Nephron progenitor cell (in vitro differentiated cells): ENCODE results near the gene MAN2B1.
A peak's percentile ranks its signal among the peaks of the same experiment; 100 is the strongest.
"Not testable (repeated sequence)": the region's sequence is repeated elsewhere in the genome, so short reads cannot be mapped to it uniquely, and the experiment has no call there.

Source experiments
- DNase-seq: peaks from one replicate; pipeline ENCODE4 v3.0.0; 2021
- H3K27ac Mint-ChIP-seq: 2 replicates; pipeline ENCODE4 v1.8.0; 2021; ENCODE audit warnings: mild to moderate bottlenecking, moderate library complexity, mixed read lengths
- H3K27me3 Mint-ChIP-seq: 2 replicates; pipeline ENCODE4 v1.8.0; 2021; ENCODE audit warnings: mild to moderate bottlenecking, low read depth, mixed read lengths; ENCODE audit not compliant: poor library complexity
- H3K36me3 Mint-ChIP-seq: 2 replicates; pipeline ENCODE4 v1.8.0; 2021; ENCODE audit warnings: low read depth, mixed read lengths
- H3K4me1 Mint-ChIP-seq: 2 replicates; pipeline ENCODE4 v1.8.0; 2021; ENCODE audit warnings: mixed read lengths
- H3K4me3 Mint-ChIP-seq: 2 replicates; pipeline ENCODE4 v1.8.0; 2021; ENCODE audit warnings: mild to moderate bottlenecking, moderate library complexity, mixed read lengths
- H3K9me3 Mint-ChIP-seq: 2 replicates; pipeline ENCODE4 v1.8.0; 2021; ENCODE audit warnings: mild to moderate bottlenecking, moderate library complexity, mixed read lengths
- TF ChIP-seq, protein P1 (sequence below): fragments of 200-600 bp; sonication (generic); IDR thresholded peaks from 2 replicates; pipeline ENCODE4 v1.5.0; 2021; ENCODE audit warnings: antibody characterized with exemption

Gene MAN2B1

GRCh38 chr19:12685831-12686230, 19.3 kb upstream of the MAN2B1 start:
- DNase-seq = no peak
- Mint-ChIP-seq H3K4me3 (no peak overlapping the region), H3K36me3 (peaks cover 8% of the 10 kb centered on the region), H3K4me1 (peaks cover 16% of the 10 kb centered on the region), H3K27ac (peak overlapping the region; percentile 22), H3K9me3 (no peaks in the 10 kb centered on the region), H3K27me3 (no peaks in the 10 kb centered on the region)
- TF ChIP-seq, protein P1, sequence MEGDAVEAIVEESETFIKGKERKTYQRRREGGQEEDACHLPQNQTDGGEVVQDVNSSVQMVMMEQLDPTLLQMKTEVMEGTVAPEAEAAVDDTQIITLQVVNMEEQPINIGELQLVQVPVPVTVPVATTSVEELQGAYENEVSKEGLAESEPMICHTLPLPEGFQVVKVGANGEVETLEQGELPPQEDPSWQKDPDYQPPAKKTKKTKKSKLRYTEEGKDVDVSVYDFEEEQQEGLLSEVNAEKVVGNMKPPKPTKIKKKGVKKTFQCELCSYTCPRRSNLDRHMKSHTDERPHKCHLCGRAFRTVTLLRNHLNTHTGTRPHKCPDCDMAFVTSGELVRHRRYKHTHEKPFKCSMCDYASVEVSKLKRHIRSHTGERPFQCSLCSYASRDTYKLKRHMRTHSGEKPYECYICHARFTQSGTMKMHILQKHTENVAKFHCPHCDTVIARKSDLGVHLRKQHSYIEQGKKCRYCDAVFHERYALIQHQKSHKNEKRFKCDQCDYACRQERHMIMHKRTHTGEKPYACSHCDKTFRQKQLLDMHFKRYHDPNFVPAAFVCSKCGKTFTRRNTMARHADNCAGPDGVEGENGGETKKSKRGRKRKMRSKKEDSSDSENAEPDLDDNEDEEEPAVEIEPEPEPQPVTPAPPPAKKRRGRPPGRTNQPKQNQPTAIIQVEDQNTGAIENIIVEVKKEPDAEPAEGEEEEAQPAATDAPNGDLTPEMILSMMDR = no peak

- H3K27me3 Mint-ChIP-seq = no peaks in the 10 kb centered on the region
- H3K27ac Mint-ChIP-seq = peak within 1 kb of the TSS; percentile 95
- peak; percentile 88 for DNase-seq
- peaks cover 29% of the 10 kb centered on the region for H3K36me3 Mint-ChIP-seq
- H3K9me3 Mint-ChIP-seq = no peaks in the 10 kb centered on the region
- H3K4me3 Mint-ChIP-seq = peak within 1 kb of the TSS; percentile 92
- peaks cover 12% of the 10 kb centered on the region for H3K4me1 Mint-ChIP-seq
- TF ChIP-seq, protein P1 = no peak
Measured at GRCh38 chr19:12681074-12681987, 14.8 kb upstream of the MAN2B1 start, which contains the start of gene DHPS. DHPS (minus strand) TSS chr19:12681880; CDS start chr19:12681766, 114 bp downstream.

- H3K36me3 Mint-ChIP-seq = peaks cover 34% of the 10 kb centered on the region
- no peak overlapping the region for H3K27ac Mint-ChIP-seq
Measured at GRCh38 chr19:12680034-12680433, 13.5 kb upstream of the MAN2B1 start.

DNA sequence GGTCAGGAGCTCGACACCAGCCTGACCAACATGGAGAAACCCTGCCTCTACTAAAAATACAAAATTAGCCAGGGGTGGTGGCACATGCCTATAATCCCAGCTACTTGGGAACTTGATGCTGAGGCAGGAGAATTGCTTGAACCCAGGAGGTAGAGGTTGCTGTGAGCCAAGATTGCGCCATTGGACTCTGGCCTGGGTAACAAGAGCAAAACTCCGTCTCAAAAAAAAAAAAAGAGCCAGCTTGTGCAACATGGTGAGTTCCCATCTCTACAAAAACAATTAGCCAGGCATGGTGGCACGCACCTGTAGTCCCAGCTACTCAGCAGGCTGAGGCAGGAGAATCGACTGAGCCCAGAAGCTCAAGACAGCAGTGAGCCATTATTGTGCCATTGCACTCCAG, 11.5 kb upstream of the MAN2B1 start:
- not testable (repeated sequence) for H3K27me3 Mint-ChIP-seq, DNase-seq, H3K4me3 Mint-ChIP-seq, H3K4me1 Mint-ChIP-seq, H3K9me3 Mint-ChIP-seq, H3K27ac Mint-ChIP-seq
- H3K36me3 Mint-ChIP-seq = peaks cover 44% of the 10 kb centered on the region

More at GRCh38 chr19:12680034-12680433, 13.5 kb upstream of the MAN2B1 start:
- Mint-ChIP-seq H3K27me3 (no peaks in the 10 kb centered on the region), H3K4me3 (peak overlapping the region; percentile 92), H3K4me1 (peaks cover 7% of the 10 kb centered on the region), H3K9me3 (no peaks in the 10 kb centered on the region)
- TF ChIP-seq, protein P1 = no peak
- no peak for DNase-seq

- Mint-ChIP-seq H3K27ac (no peak overlapping the region), H3K4me1 (peaks cover 10% of the 10 kb centered on the region), H3K36me3 (peaks cover 51% of the 10 kb centered on the region), H3K9me3 (no peaks in the 10 kb centered on the region), H3K27me3 (no peaks in the 10 kb centered on the region), H3K4me3 (no peak overlapping the region)
- TF ChIP-seq, protein P1 = no peak
- DNase-seq = no peak
Measured at GRCh38 chr19:12676928-12677327, 10.4 kb upstream of the MAN2B1 start.

- DNase-seq = peak; percentile 96
- Mint-ChIP-seq H3K9me3 (no peaks in the 10 kb centered on the region), H3K4me1 (peaks cover 12% of the 10 kb centered on the region), H3K4me3 (no peak overlapping the region), H3K27me3 (no peaks in the 10 kb centered on the region), H3K27ac (no peak overlapping the region), H3K36me3 (peaks cover 54% of the 10 kb centered on the region)
- TF ChIP-seq, protein P1 = peak; percentile 81
Measured at GRCh38 chr19:12676384-12676792, 9.8 kb upstream of the MAN2B1 start.
